GM06990 (cell line): ENCODE measurements around the gene P3R3URF.

Experiments used
- DNase-seq: peaks from one replicate; pipeline ENCODE4 v3.0.0-alpha.2; 2011; ENCODE audit not compliant: insufficient read length; ENCODE audit errors: extremely low read depth
- H3K27me3 ChIP-seq: replicated peaks from 2 replicates; pipeline ENCODE4 v1.6.0; 2011; ENCODE audit warnings: low read length; ENCODE audit not compliant: control insufficient read depth, insufficient read depth
- H3K36me3 ChIP-seq: 2 replicates; pipeline ENCODE4 v1.5.1; 2011; ENCODE audit warnings: low read length; ENCODE audit not compliant: control insufficient read depth, insufficient read depth
- H3K4me3 ChIP-seq: replicated peaks from 2 replicates; pipeline ENCODE4 v1.5.1; 2011; ENCODE audit warnings: low read depth, mild to moderate bottlenecking, control low read depth, low read length
- CTCF ChIP-seq: IDR thresholded peaks from 2 replicates; pipeline ENCODE4 v1.5.1; 2011; ENCODE audit warnings: low read length, control low read depth, mild to moderate bottlenecking, inconsistent platforms; ENCODE audit not compliant: insufficient read depth, poor library complexity, severe bottlenecking

P3R3URF gene

GRCh38 chr1:46169811-46170454 lies 6.4 kb downstream of the P3R3URF start:
- no peak overlapping the region for H3K4me3 ChIP-seq
- no peak for DNase-seq
- no peaks in the 10 kb centered on the region for H3K27me3 ChIP-seq
- H3K36me3 ChIP-seq, result no peaks in the 10 kb centered on the region
- TF ChIP-seq CTCF, result no peak

- TF ChIP-seq CTCF, result no peak
- H3K27me3 ChIP-seq, result no peaks in the 10 kb centered on the region
- no peak overlapping the region for H3K4me3 ChIP-seq
- no peaks in the 10 kb centered on the region for H3K36me3 ChIP-seq
- DNase-seq, result no peak
Observed at GRCh38 chr1:46168477-46168876, 7.8 kb downstream of the P3R3URF start.

GRCh38 chr1:46166521-46167462 lies 9.5 kb downstream of the P3R3URF start:
- Histone ChIP-seq H3K27me3 (no peaks in the 10 kb centered on the region), H3K4me3 (peak overlapping the region; percentile 47), H3K36me3 (no peaks in the 10 kb centered on the region)
- no peak for TF ChIP-seq CTCF
- peak; percentile 48 for DNase-seq

- H3K4me3 ChIP-seq, result no peak overlapping the region
- DNase-seq, result no peak
- TF ChIP-seq CTCF, result no peak
- H3K36me3 ChIP-seq, result no peaks in the 10 kb centered on the region
- no peaks in the 10 kb centered on the region for H3K27me3 ChIP-seq
Observed at GRCh38 chr1:46160212-46160611, 16.1 kb downstream of the P3R3URF start.

GRCh38 chr1:46159516-46159915 lies 16.8 kb downstream of the P3R3URF start:
- Histone ChIP-seq H3K36me3 (no peaks in the 10 kb centered on the region), H3K27me3 (no peaks in the 10 kb centered on the region), H3K4me3 (no peak overlapping the region)
- DNase-seq, result no peak
- TF ChIP-seq CTCF, result no peak
